Measurements from ENCODE around the gene EXOC3L4.

DNA sequence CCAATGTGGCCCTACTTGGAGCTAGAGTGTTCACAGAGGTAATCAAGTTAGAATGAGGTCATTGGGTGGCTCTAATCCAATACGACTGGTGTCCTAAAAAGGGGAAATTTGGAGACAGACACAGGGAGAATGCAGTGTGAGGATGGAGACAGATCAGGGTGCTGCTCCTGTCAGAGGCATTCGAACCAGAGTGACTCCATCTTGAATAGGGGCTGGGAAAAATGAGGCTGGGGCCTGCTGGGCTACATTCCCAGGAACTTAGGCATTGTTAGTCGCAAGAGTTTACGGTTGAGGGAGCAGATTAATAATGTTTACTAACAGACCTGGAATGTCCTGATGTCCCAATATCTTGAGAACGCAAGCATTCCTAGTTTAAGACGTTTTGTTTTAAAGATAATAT, 49.0 kb downstream of the EXOC3L4 start:
- TF ChIP-seq CTCF (IDR thresholded peaks at IDR 0.05) (no peak), POLR2A (IDR thresholded peaks at IDR 0.05) (no peak), EP300 (IDR thresholded peaks at IDR 0.05) (no peak)

Measured in ovary (tissue), 3 donors.